Fibroblast of upper back skin (primary cell): ENCODE measurements around the gene PSIP1.
"Not testable (repeated sequence)": the region's sequence is repeated elsewhere in the genome, so short reads cannot be mapped to it uniquely, and the experiment has no call there.

Source experiments
- DNase-seq: peaks from one replicate; pipeline ENCODE4 v3.0.0-alpha.2; 2013

The PSIP1 gene

GRCh38 chr9:15430920-15431844 lies 79.6 kb downstream of the PSIP1 start:
- no peak for DNase-seq

GRCh38 chr9:15427702-15428101 lies 83.1 kb downstream of the PSIP1 start:
- not testable (repeated sequence) for DNase-seq

GRCh38 chr9:15426019-15426418 lies 84.8 kb downstream of the PSIP1 start:
- no peak for DNase-seq

GRCh38 chr9:15423231-15423985 lies 87.4 kb downstream of the PSIP1 start:
- peak; percentile 12 for DNase-seq

GRCh38 chr9:15422372-15423230 lies 88.2 kb downstream of the PSIP1 start, which contains the start of gene SNAPC3:
Gene SNAPC3, plus strand, starts transcription at chr9:15422876. Its CDS starts 4 bp downstream, at chr9:15422880.
- peak; percentile 94 for DNase-seq

- DNase-seq: no peak
Observed at GRCh38 chr9:15421990-15422371, 88.8 kb downstream of the PSIP1 start.

GRCh38 chr9:15421532-15421931 lies 89.2 kb downstream of the PSIP1 start:
- DNase-seq: no peak

GRCh38 chr9:15420796-15421195 lies 90.0 kb downstream of the PSIP1 start:
- DNase-seq: peak; percentile 30

- no peak for DNase-seq
Observed at GRCh38 chr9:15417626-15418025, 93.1 kb downstream of the PSIP1 start.

- DNase-seq: peak; percentile 36
Observed at GRCh38 chr9:15416880-15417279, 93.9 kb downstream of the PSIP1 start.
